Ascending aorta (tissue), 2 donors: ENCODE measurements around the gene KRT32. TPM values are rescaled to one million over a fixed set of nuclear protein-coding genes. Genes with fewer than 3 reads are reported as not detected.

Source experiments
- DNase-seq, 2 donors: peaks; one replicate each; pipeline ENCODE4 v3.0.0-alpha.2; 2019; ENCODE audit warnings: low spot score in 2 of 2
- H3K27ac ChIP-seq, 2 donors: fragments of 200-600 bp; sonication (generic); one replicate each; pipeline ENCODE4 v1.5.1; 2016 to 2017; ENCODE audit warnings: mild to moderate bottlenecking in 1 of 2
- H3K27me3 ChIP-seq: fragments of 200-600 bp; sonication (generic); one replicate; pipeline ENCODE4 v1.5.1; 2017
- H3K36me3 ChIP-seq, 2 donors: fragments of 200-600 bp; sonication (generic); one replicate each; pipeline ENCODE4 v1.5.1; 2016
- H3K4me1 ChIP-seq, 2 donors: fragments of 200-600 bp; sonication (generic); one replicate each; pipeline ENCODE4 v1.5.1; 2016 to 2017; ENCODE audit warnings: mild to moderate bottlenecking in 1 of 2
- H3K4me3 ChIP-seq, 2 donors: fragments of 200-600 bp; sonication (generic); one replicate each; pipeline ENCODE4 v1.5.1; 2016 to 2017; ENCODE audit warnings: mild to moderate bottlenecking in 1 of 2
- H3K9me3 ChIP-seq, 2 donors: fragments of 200-600 bp; sonication (generic); one replicate each; pipeline ENCODE4 v1.5.1; 2016
- CTCF ChIP-seq, 3 experiments: fragments of 200-600 bp in 2 of 3; fragments of 450-650 bp in 1 of 3; sonication (generic) in 2 of 3; IDR thresholded peaks; one replicate each; pipeline ENCODE4 v1.5.1; 2016 to 2019; ENCODE audit warnings: antibody characterized with exemption in 3 of 3, mild to moderate bottlenecking in 1 of 3, moderate library complexity in 1 of 3
- intact Hi-C: fragments of 100-400 bp; cut with DNase I; formaldehyde crosslinking; loops from one replicate; pipeline ENCODE4 v1.15.1; 2023
- total RNA-seq: library from RNA; depleted of rRNA; stranded (reverse); fragments of >200 nt; gene quantifications from one replicate; pipeline ENCODE4 v1.1.0, GENCODE V29; 2016

The KRT32 gene
- total RNA-seq, 1 donor from 2014 or later: not detected

GRCh38 chr17:41483991-41484826, 17.0 kb upstream of the KRT32 start:
- Histone ChIP-seq H3K9me3 (no peaks in the 10 kb centered on the region), H3K27me3 (no peaks in the 10 kb centered on the region), H3K36me3 (no peaks in the 10 kb centered on the region), H3K27ac (no peak overlapping the region), H3K4me3 (no peak overlapping the region), H3K4me1 (no peaks in the 10 kb centered on the region)
- intact Hi-C loops: no loop called here
- no peak for TF ChIP-seq CTCF (IDR thresholded peaks at IDR 0.05)
- no peak for DNase-seq

GRCh38 chr17:41483531-41483930, 16.3 kb upstream of the KRT32 start:
- Histone ChIP-seq H3K36me3 (no peaks in the 10 kb centered on the region), H3K4me3 (no peak overlapping the region), H3K27me3 (no peaks in the 10 kb centered on the region), H3K9me3 (no peaks in the 10 kb centered on the region), H3K4me1 (no peaks in the 10 kb centered on the region), H3K27ac (no peak overlapping the region)
- DNase-seq: no peak
- no peak for TF ChIP-seq CTCF (IDR thresholded peaks at IDR 0.05)
- intact Hi-C loops: no loop called here

- intact Hi-C loops: no loop called here
- Histone ChIP-seq H3K27me3 (no peaks in the 10 kb centered on the region), H3K4me1 (no peaks in the 10 kb centered on the region), H3K9me3 (no peaks in the 10 kb centered on the region), H3K36me3 (no peaks in the 10 kb centered on the region), H3K27ac (no peak within 1 kb of the TSS), H3K4me3 (no peak within 1 kb of the TSS)
- no peak for TF ChIP-seq CTCF (IDR thresholded peaks at IDR 0.05)
- no peak for DNase-seq
These were observed 13.8 kb upstream of the KRT32 start, which contains the start of gene KRT35 for GRCh38 chr17:41481036-41481435. Gene KRT35 (minus strand): TSS chr17:41481151. CDS start chr17:41481097, 54 bp downstream.

- Histone ChIP-seq H3K36me3 (no peaks in the 10 kb centered on the region), H3K4me1 (no peaks in the 10 kb centered on the region), H3K27ac (no peak overlapping the region), H3K4me3 (no peak overlapping the region), H3K9me3 (no peaks in the 10 kb centered on the region), H3K27me3 (no peaks in the 10 kb centered on the region)
- TF ChIP-seq CTCF (IDR thresholded peaks at IDR 0.05): no peak
- intact Hi-C loops: no loop called here
- DNase-seq: no peak
These were observed 13.4 kb upstream of the KRT32 start for GRCh38 chr17:41480581-41480980.

GRCh38 chr17:41480136-41480535, 12.9 kb upstream of the KRT32 start:
- Histone ChIP-seq H3K27ac (no peak overlapping the region), H3K36me3 (no peaks in the 10 kb centered on the region), H3K4me3 (no peak overlapping the region), H3K9me3 (no peaks in the 10 kb centered on the region), H3K27me3 (no peaks in the 10 kb centered on the region), H3K4me1 (no peaks in the 10 kb centered on the region)
- intact Hi-C loops: no loop called here
- no peak for TF ChIP-seq CTCF (IDR thresholded peaks at IDR 0.05)
- DNase-seq: no peak
